G401 (cell line): ENCODE results near the gene SPSB3. TPM values are rescaled to one million over a fixed set of nuclear protein-coding genes. Genes with fewer than 3 reads are reported as not detected.

Source experiments
- DNase-seq: peaks from one replicate; pipeline ENCODE4 v3.0.0-alpha.2; 2015; ENCODE audit warnings: low spot score
- in situ Hi-C: cut with HindIII; loops from 2 replicates; pipeline ENCODE4 v1.10.0; 2016; ENCODE audit warnings: low sequenced_read_pairs, mixed read lengths
- total RNA-seq: library from RNA; depleted of rRNA; stranded (reverse); fragments of >200 nt; shearing (Covaris generic); gene quantifications from 2 replicates; pipeline ENCODE4 v1.2.3, GENCODE V29; 2014

Gene SPSB3
- total RNA-seq, 1 experiment from 2014 or later, result 14.0 TPM

GRCh38 chr16:1791256-1791942, 9.0 kb upstream of the SPSB3 start:
- no peak for DNase-seq
- in situ Hi-C loops, result no loop called here

DNA sequence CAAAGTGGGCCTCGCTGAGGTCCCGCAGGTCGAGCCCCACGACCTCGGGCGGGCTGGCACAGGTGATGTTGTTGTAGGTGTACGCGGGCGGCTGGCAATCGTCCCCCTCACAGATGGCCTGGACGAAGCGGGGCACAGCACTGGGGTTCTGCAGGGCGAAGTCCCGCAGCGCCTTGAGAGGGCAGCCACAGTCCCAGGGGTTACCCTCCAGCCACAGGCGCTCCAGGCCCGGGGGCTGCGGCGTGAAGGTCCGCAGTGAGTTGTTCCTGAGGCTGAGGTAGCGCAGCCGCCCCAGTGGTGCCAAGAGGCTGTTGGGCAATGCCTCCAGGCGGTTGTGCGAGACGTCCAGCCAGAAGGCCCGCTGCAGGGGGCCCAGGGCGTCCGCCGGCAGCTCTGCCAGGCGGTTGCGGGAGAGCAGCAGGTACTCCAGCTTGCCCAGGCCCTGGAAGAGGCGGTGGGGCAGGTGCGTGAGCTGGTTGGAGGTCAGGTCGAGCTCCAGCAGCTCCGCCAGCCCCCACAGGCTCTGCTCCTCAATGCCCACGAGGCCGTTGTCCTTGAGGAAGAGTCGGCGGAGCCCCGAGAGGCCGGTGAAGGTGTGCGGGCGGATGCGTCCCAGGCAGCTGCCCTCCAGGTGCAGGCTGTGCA, 8.4 kb upstream of the SPSB3 start:
- DNase-seq, result peak; percentile 72
- in situ Hi-C loops, result no loop called here

GRCh38 chr16:1790261-1790610, 7.9 kb upstream of the SPSB3 start:
- no peak for DNase-seq
- in situ Hi-C loops, result no loop called here

- DNase-seq, result no peak
- in situ Hi-C loops, result no loop called here
These were observed 7.3 kb upstream of the SPSB3 start for GRCh38 chr16:1789643-1790045.

DNA sequence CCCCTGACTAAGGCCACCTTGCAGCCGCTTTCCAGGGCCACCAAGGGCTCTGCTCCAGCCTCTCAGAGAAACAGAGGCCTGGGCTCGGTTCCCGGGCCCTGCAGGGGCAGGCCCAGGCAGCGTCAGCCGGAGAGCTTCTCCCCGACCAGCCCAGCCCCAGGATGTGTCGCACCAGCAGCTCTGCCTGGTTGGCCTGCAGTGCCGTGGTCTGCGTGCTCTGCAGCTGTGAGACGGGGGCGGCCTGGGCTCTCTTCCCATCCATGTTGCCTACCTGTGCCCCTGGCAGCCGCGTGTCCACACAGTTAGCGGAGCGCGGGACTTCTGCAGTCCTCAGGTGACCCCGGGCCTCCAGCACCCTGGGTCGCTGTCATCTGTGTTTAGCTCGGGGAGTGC, 6.3 kb upstream of the SPSB3 start:
- no peak for DNase-seq

GRCh38 chr16:1788095-1788707, 5.8 kb upstream of the SPSB3 start:
- in situ Hi-C loops, result no loop called here
- no peak for DNase-seq

More for the DNA sequence above, 6.3 kb upstream of the SPSB3 start:
- in situ Hi-C loops, result no loop called here

GRCh38 chr16:1787322-1788094, 5.1 kb upstream of the SPSB3 start:
- in situ Hi-C loops, result no loop called here
- no peak for DNase-seq

GRCh38 chr16:1787056-1787321, 4.6 kb upstream of the SPSB3 start:
- in situ Hi-C loops, result no loop called here
- DNase-seq, result no peak

GRCh38 chr16:1786242-1787055, 4.1 kb upstream of the SPSB3 start:
- in situ Hi-C loops, result no loop called here
- no peak for DNase-seq

DNA sequence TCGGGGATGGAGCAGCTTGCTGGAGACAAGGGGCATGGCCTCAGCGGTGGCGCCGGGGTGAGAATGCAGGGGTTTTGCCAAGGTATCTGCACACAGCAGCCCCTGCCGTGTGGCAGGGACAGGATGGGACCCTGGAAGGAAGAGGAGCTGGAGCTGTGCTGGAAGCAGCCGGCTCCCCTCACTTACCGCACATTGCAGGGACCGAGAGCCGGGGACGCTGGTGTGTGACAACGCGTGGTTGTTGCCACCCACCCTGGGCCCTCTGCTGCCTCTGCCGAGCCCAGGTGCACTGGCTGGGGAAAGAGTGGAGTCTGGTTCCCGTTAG, 3.4 kb upstream of the SPSB3 start:
- in situ Hi-C loops, result no loop called here
- no peak for DNase-seq

GRCh38 chr16:1784977-1785845, 2.8 kb upstream of the SPSB3 start:
- DNase-seq, result no peak
- in situ Hi-C loops, result no loop called here

- in situ Hi-C loops, result no loop called here
- DNase-seq, result no peak
These were observed 488 bp downstream of the SPSB3 start for GRCh38 chr16:1781758-1782407.

DNA sequence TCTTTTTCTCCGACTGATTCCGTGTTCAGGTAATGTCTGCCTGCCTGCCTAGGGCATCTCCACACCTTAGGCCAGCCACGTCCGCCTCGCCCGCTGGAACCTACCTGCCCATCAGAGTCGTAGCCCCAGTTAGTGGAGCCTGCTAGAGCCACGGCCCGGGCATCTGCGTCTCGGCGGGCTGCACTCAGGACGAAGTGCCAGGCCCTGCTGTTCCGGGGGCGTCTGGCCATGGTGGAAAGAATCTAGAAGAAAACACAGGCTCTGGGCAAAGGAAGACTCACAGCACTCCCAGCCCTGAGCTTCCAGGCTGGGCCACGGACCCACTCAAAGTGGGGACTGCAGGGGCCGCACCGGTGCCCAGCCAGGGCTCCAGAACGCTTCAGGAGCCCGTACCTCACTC, 1.1 kb downstream of the SPSB3 start:
- in situ Hi-C loops, result no loop called here
- no peak for DNase-seq

- in situ Hi-C loops, result no loop called here
- DNase-seq, result no peak
These were observed 1.7 kb downstream of the SPSB3 start for GRCh38 chr16:1780677-1781072.

- in situ Hi-C loops, result no loop called here
- no peak for DNase-seq
These were observed 2.4 kb downstream of the SPSB3 start for GRCh38 chr16:1779741-1780676.

- DNase-seq, result no peak
- in situ Hi-C loops, result no loop called here
These were observed 3.1 kb downstream of the SPSB3 start for GRCh38 chr16:1779234-1779701.
